ENCODE data around the gene C1QTNF12.
A peak's percentile ranks its signal among the peaks of the same experiment; 100 is the strongest.

The C1QTNF12 gene

DNA sequence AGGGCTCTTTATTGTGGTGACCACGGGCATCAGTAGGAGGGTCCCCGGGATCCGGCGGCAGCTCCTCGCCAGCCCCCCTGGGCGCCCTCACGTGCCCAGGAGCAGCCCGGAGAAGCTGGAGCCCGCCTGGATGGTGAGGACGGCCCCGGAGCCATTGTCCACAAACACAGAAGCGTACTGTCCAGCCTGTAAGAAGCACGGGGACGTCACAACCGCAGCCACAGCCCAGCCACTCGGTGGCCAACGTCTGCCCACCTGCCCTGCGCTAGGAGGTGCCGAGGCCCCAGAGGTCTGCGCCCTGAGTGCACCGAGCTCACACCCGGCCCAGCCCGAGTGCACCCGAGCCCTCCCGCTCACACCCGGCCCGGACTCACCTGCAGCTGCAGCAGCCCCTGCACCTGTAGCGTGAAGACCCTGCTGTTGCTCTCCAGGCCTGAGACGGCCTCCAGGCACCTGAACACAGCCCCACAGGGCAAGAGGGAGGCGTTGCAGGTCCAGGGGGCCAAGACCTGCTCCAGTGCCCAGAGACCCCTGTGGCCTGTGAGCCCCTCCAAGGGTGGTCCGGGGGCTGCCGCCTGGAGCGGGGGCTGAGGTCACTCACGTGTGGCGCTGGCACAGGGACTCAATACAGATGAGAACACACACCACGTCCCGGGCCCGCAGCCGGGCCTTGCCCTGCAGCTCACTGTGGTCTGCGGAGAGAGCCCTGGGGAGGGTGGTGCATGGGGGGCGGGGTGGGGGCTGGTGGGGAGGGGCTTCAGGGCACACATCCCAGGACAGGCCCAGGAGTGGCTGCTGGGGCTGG, 3.9 kb downstream of the C1QTNF12 start:
- Histone ChIP-seq H3K4me3 (no peak overlapping the region), H3K27ac (no peak overlapping the region), H3K9me3 (no peaks in the 10 kb centered on the region), H3K36me3 (no peaks in the 10 kb centered on the region), H3K9ac (no peak overlapping the region), H3K27me3 (peaks cover 38% of the 10 kb centered on the region), H3K4me1 (peaks cover 85% of the 10 kb centered on the region), H4K20me1 (peaks cover 66% of the 10 kb centered on the region), H3K4me2 (peak overlapping the region; percentile 92)
- no peak for TF ChIP-seq Cebpa-rat (IDR thresholded peaks at IDR 0.05)

DNA sequence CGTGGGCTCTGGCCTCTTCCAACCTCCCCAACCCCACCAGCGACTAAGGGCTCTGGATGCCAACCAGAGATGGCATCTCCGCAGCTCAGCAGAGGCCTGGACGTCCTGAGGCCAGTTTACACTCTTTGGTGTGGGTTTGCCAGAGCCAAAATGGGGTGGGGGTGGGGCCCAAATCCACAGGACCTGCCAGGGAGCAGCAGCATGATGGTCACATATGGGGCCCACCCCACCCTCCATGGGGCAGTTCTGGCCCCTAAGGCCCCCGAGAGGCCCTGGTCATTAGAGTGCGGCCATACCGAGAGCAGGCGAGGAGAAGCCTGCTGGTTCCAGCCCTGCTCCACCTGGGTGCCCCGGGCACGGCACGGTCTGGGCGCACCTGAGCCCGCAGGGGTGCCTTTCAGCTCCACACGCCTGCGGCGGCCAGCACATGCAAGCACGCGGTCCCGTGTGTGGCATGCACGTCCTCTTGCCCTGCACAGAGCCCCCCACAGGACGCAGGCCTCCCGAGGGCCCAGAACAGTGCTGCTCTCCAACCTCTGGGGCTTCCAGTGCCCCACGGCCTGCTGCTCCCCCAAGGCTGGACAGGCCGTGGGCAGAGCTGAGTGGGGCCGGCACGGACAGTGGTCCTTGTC, 4.8 kb downstream of the C1QTNF12 start:
- H3K27ac ChIP-seq, result peak overlapping the region; percentile 59; the same call in 1 of the 2 replicates
- peak overlapping the region; percentile 92 for H3K4me2 ChIP-seq
- peaks cover 28% of the 10 kb centered on the region for H3K27me3 ChIP-seq
- H4K20me1 ChIP-seq, result peaks cover 66% of the 10 kb centered on the region
- H3K9me3 ChIP-seq, result no peaks in the 10 kb centered on the region
- no peak overlapping the region for H3K4me3 ChIP-seq
- no peak for TF ChIP-seq Cebpa-rat (IDR thresholded peaks at IDR 0.05)
- peak overlapping the region; percentile 54; the same call in 1 of the 2 replicates for H3K9ac ChIP-seq
- H3K36me3 ChIP-seq, result no peaks in the 10 kb centered on the region
- peaks cover 87% of the 10 kb centered on the region for H3K4me1 ChIP-seq

DNA sequence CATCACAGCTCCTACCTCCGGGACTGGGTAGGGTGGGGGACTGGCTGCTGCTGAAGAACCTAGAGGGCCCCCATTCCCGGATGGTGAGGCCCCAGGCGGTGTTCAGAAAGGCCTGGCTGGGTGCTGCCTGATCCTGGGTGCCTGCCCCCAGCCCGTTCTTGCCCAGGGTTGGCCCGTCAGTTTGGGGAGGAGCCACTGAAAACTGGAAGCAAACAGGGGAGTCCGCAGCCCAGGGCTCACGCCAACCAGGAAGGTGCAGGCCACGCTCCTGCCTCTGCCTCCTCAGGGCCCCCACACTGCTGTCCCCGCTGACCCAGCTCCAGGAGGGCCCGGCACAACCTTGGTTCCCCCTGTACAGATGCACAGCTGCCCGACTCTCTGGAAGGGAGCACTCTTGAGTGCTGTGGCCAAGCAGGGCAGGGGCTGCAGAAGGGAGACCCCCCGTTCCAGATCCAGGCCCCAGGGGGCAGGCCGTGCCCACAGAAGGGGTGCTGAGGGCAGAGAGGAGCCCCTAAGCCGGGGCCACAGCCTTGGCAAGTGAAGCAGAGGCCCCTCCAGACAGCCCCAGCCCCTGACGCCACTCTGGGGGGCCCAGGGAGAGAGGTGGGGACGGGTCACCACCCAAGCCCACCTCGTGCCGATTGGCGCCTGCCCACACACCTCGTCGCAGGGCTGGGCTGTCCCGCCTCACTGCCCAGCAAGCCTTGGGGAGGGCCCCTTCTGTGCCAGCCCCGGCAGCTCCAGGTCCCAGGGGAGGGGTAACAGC, 5.5 kb downstream of the C1QTNF12 start:
- TF ChIP-seq Cebpa-rat (IDR thresholded peaks at IDR 0.05), result no peak

DNA sequence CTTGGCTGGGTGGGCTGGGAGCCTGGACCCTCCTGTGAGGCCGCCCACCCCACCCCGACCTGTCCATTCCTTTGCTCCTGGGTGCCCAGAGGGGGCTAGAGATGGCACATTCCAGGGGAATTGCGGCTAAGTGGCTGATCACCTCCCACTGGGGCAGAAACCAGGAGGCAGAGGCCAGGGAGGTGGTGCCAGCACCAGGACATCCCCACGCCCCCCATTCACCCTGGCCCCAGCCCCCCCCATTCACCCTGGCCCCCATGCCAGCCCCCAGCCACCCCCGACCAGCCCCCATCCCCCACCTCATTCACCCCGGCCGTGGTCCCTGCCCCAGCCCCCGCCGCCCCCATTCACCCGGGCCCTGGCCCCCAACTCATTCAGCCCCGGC, 6.2 kb downstream of the C1QTNF12 start:
- Histone ChIP-seq H3K4me2 (peak overlapping the region; percentile 45), H3K36me3 (peaks cover 9% of the 10 kb centered on the region; the same call in 1 of the 2 replicates), H3K27ac (0 out of 2 replicates have a peak overlapping the region, but pooled peaks have one; percentile 26), H3K9ac (no peak overlapping the region), H3K4me1 (peaks cover 87% of the 10 kb centered on the region), H3K9me3 (no peaks in the 10 kb centered on the region), H3K4me3 (no peak overlapping the region), H3K27me3 (peaks cover 16% of the 10 kb centered on the region), H4K20me1 (peaks cover 66% of the 10 kb centered on the region)
- no peak for TF ChIP-seq Cebpa-rat (IDR thresholded peaks at IDR 0.05)

More for the DNA sequence above, 5.5 kb downstream of the C1QTNF12 start:
- Histone ChIP-seq H3K9ac (peak overlapping the region; percentile 54; the same call in 1 of the 2 replicates), H3K9me3 (no peaks in the 10 kb centered on the region), H3K4me1 (peaks cover 87% of the 10 kb centered on the region), H3K36me3 (0 out of 2 replicates have a peak, but pooled peaks cover 2% of the 10 kb centered on the region), H4K20me1 (peaks cover 66% of the 10 kb centered on the region), H3K4me2 (peak overlapping the region; percentile 92), H3K27me3 (peaks cover 23% of the 10 kb centered on the region), H3K27ac (peak overlapping the region; percentile 59), H3K4me3 (no peak overlapping the region)

DNA sequence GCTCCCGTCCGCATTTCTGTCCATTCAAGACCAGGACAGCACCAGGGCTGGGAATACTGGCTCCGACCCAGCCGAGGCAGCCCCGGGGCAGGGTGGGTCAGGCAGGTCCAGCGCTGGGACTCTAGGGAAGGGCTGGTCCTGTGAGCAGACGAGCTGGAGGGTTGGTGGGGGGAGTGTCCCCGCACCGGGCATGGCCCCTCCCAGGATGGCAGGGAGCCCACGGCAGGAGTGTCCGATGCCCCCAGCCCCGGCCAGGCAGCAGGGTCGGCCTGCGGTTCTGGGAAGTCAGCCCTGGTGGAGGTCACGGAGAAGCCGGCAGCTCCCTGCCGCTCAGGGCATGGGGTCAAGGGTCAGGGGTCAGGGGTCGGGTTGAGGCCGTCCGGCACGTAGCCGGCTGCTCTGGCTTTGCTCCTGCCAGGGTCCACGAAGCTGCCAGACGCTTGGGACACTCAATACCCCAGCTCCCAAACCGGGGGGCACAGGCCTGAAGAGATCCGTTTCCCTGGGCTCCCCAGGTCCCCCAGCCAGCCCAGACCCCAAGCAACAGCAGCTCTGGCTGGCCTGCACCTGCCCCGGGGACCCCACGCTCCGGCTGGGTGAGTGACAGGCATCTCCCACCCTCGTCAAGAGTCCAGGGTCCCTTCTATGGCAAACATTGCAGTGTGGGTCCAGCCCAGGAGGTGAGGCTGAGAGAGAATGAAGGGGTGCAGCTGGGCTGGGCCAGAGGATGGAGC, 6.7 kb downstream of the C1QTNF12 start:
- Histone ChIP-seq H3K4me2 (peak overlapping the region; percentile 45), H3K36me3 (peaks cover 15% of the 10 kb centered on the region), H3K9me3 (no peaks in the 10 kb centered on the region), H3K27me3 (peaks cover 14% of the 10 kb centered on the region; the same call in 1 of the 2 replicates), H3K9ac (no peak overlapping the region), H3K4me3 (no peak overlapping the region), H3K4me1 (peaks cover 93% of the 10 kb centered on the region), H3K27ac (0 out of 2 replicates have a peak overlapping the region, but pooled peaks have one; percentile 26), H4K20me1 (peaks cover 69% of the 10 kb centered on the region)
- TF ChIP-seq Cebpa-rat (IDR thresholded peaks at IDR 0.05), result no peak

DNA sequence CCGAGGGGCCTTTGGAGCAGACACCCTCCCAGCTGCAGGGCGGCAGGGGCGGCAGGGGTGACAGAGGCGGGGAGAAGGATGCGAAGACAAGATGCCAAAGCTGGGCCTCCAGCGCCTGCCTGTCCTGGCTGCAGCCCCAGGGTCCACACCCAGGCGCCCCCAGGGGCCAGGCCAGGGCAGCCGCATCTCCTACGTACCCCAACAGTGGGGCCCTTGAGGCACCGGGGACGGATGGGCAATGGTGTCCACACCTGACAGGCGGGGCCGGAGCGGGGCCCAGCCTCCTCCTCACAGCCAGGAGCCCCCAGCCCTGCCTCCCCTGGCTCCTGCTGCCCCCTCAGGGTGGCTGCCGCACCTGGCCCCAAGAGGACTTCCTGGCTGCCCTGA, 7.3 kb downstream of the C1QTNF12 start:
- peaks cover 97% of the 10 kb centered on the region for H3K4me1 ChIP-seq
- no peaks in the 10 kb centered on the region for H3K9me3 ChIP-seq
- H3K36me3 ChIP-seq, result peaks cover 20% of the 10 kb centered on the region
- H3K9ac ChIP-seq, result 0 out of 2 replicates have a peak overlapping the region, but pooled peaks have one; percentile 19
- no peak for TF ChIP-seq Cebpa-rat (IDR thresholded peaks at IDR 0.05)
- H3K27me3 ChIP-seq, result peaks cover 12% of the 10 kb centered on the region; the same call in 1 of the 2 replicates
- H3K4me3 ChIP-seq, result no peak overlapping the region
- H4K20me1 ChIP-seq, result peaks cover 73% of the 10 kb centered on the region
- no peak overlapping the region for H3K27ac ChIP-seq
- peak overlapping the region; percentile 99 for H3K4me2 ChIP-seq

DNA sequence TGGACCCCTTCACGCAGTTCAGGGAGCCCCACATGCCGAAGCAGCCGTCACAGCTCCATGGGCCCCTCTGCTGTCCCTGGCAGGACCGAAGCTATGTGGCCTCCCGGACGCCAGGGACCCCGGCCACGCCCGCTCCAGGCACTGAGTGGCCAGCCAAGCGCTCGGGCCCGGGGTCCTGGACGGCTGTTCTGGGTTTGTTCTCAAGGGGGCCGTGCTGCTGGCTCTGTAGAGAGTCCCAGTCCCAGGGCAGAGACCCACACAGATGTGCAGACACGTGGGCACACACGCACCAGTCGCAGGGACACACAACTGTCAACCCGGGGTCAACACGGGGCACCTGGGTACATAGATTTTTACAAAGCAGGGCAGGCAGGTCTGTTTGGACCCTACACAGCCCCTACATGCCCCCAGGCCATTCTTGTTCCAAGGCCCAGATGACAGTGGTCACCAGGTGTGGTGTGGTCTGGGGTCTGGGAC, 7.8 kb downstream of the C1QTNF12 start:
- Histone ChIP-seq H3K36me3 (peaks cover 25% of the 10 kb centered on the region), H3K9me3 (no peaks in the 10 kb centered on the region), H4K20me1 (peaks cover 73% of the 10 kb centered on the region), H3K27ac (0 out of 2 replicates have a peak overlapping the region, but pooled peaks have one; percentile 18), H3K27me3 (peaks cover 7% of the 10 kb centered on the region; the same call in 1 of the 2 replicates), H3K4me1 (peaks cover 97% of the 10 kb centered on the region), H3K4me3 (no peak overlapping the region), H3K9ac (0 out of 2 replicates have a peak overlapping the region, but pooled peaks have one; percentile 19), H3K4me2 (peak overlapping the region; percentile 99)
- TF ChIP-seq Cebpa-rat (IDR thresholded peaks at IDR 0.05), result no peak

DNA sequence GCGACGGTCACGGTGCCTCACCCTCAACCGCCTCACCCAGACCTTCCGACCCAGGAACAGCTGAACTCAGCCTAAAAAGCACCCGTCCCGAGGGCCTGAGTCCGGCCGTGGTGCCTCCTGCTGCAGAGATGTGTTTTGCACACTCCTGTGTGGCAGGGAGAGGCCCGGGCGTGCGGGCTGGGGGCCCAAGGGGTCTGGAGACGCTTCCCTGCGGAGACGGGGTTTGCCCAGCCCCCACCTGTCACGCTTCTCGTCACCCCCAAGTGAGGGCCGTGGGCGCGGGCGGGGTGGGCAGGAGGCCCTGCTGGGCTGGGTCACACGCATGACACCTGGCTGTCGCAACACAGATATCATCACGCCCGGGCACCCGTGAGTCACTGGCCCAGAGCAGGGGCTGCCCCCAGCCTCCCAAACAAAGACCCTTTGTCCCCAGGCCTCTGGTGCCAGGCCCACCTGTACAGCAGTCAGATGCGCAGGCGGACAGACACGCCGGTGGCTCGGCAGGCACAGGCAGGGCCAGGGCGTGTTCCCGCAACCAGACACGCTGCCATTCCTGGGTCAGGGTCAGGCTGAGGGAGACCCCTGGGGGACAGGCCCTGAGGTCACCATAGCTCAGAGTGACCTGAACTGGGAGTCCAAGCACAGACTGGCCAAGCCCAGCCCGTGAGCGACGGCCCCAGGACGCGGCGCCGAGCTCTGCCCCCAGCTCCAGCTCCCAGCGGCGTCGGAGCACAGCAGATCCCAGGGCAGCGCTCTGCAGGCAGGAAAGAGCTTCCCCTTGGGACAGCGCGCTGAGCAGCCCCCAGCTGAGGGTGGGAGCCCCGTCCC, 8.4 kb downstream of the C1QTNF12 start:
- Histone ChIP-seq H3K4me2 (peak overlapping the region; percentile 99), H3K4me3 (peak overlapping the region; percentile 7), H3K27me3 (0 out of 2 replicates have a peak, but pooled peaks cover 7% of the 10 kb centered on the region), H3K9ac (peak overlapping the region; percentile 70), H3K4me1 (peaks cover 97% of the 10 kb centered on the region), H3K36me3 (peaks cover 26% of the 10 kb centered on the region), H4K20me1 (peaks cover 74% of the 10 kb centered on the region), H3K9me3 (no peaks in the 10 kb centered on the region), H3K27ac (peak overlapping the region; percentile 61)
- no peak for TF ChIP-seq Cebpa-rat (IDR thresholded peaks at IDR 0.05)
